IPS-NIHi11 (cell line): ENCODE results near the gene ADGRV1.
"Not testable (repeated sequence)": the region's sequence is repeated elsewhere in the genome, so short reads cannot be mapped to it uniquely, and the experiment has no call there.

ENCODE experiments used
- DNase-seq: peaks from one replicate; pipeline ENCODE4 v3.0.0; 2012; ENCODE audit warnings: mixed read lengths, low spot score

The ADGRV1 gene

GRCh38 chr5:90601468-90601867, 42.9 kb downstream of the ADGRV1 start:
- DNase-seq: no peak

- DNase-seq: no peak
Measured at GRCh38 chr5:90602681-90603080, 44.1 kb downstream of the ADGRV1 start.

GRCh38 chr5:90606539-90606938, 47.9 kb downstream of the ADGRV1 start:
- no peak for DNase-seq

GRCh38 chr5:90612919-90613318, 54.3 kb downstream of the ADGRV1 start:
- DNase-seq: no peak

- DNase-seq: no peak
Measured at GRCh38 chr5:90613459-90613858, 54.9 kb downstream of the ADGRV1 start.

- DNase-seq: no peak
Measured at GRCh38 chr5:90613918-90614504, 55.4 kb downstream of the ADGRV1 start.

- no peak for DNase-seq
Measured at GRCh38 chr5:90615355-90615754, 56.8 kb downstream of the ADGRV1 start.

- DNase-seq: no peak
Measured at GRCh38 chr5:90618071-90618470, 59.5 kb downstream of the ADGRV1 start.

GRCh38 chr5:90619762-90620161, 61.2 kb downstream of the ADGRV1 start:
- DNase-seq: not testable (repeated sequence)

- no peak for DNase-seq
Measured at GRCh38 chr5:90621848-90622247, 63.3 kb downstream of the ADGRV1 start.

GRCh38 chr5:90626493-90626892, 67.9 kb downstream of the ADGRV1 start:
- DNase-seq: no peak

GRCh38 chr5:90628492-90628891, 69.9 kb downstream of the ADGRV1 start:
- no peak for DNase-seq

GRCh38 chr5:90632791-90633190, 74.2 kb downstream of the ADGRV1 start:
- DNase-seq: no peak

GRCh38 chr5:90636948-90637347, 78.4 kb downstream of the ADGRV1 start:
- no peak for DNase-seq

- DNase-seq: no peak
Measured at GRCh38 chr5:90637731-90638130, 79.1 kb downstream of the ADGRV1 start.

- no peak for DNase-seq
Measured at GRCh38 chr5:90638878-90639277, 80.3 kb downstream of the ADGRV1 start.

GRCh38 chr5:90640484-90641059, 82.0 kb downstream of the ADGRV1 start:
- no peak for DNase-seq

- no peak for DNase-seq
Measured at GRCh38 chr5:90641528-90641927, 82.9 kb downstream of the ADGRV1 start.

GRCh38 chr5:90642706-90643229, 84.2 kb downstream of the ADGRV1 start:
- no peak for DNase-seq

- no peak for DNase-seq
Measured at GRCh38 chr5:90644132-90644531, 85.5 kb downstream of the ADGRV1 start.

GRCh38 chr5:90645024-90645610, 86.5 kb downstream of the ADGRV1 start:
- peak; percentile 36 for DNase-seq

- no peak for DNase-seq
Measured at GRCh38 chr5:90650767-90651166, 92.2 kb downstream of the ADGRV1 start.

- DNase-seq: no peak
Measured at GRCh38 chr5:90654215-90654614, 95.6 kb downstream of the ADGRV1 start.

- DNase-seq: no peak
Measured at GRCh38 chr5:90655423-90655822, 96.8 kb downstream of the ADGRV1 start.
